GM12878 (cell line): ENCODE measurements around the gene MKRN1. TPM values are rescaled to one million over a fixed set of nuclear protein-coding genes. Genes with fewer than 3 reads are reported as not detected.

Source experiments
- ATAC-seq: fragments of 200-7000 bp; cut with Tn5 transposase; 3 replicates; pipeline ENCODE4 v1.9.1; 2020; ENCODE audit warnings: mild to moderate bottlenecking, moderate library complexity
- BruUV-seq: library from RNA; stranded (reverse); fragments of 400-500 nt; replicated peaks from 2 replicates; lab custom pipeline; 2021; lab: Mats Ljungman, UMichigan
- CTCF ChIA-PET: fragments of 300-600 bp; sonication (Branson Sonifier 250); formaldehyde crosslinking; extraction: SDS; loops from one replicate; lab custom pipeline; 2021; ENCODE audit warnings: inconsistent platforms; lab: Yijun Ruan, JAX
- POLR2A ChIA-PET: fragments of 350-600 bp; formaldehyde crosslinking; extraction: SDS; loops from one replicate; lab custom pipeline; 2021; ENCODE audit warnings: inconsistent platforms; lab: Charles Lee
- RAD21 ChIA-PET: fragments of 300-600 bp; sonication (Branson Sonifier 250); formaldehyde crosslinking; loops from one replicate; lab custom pipeline; 2023; ENCODE audit warnings: antibody characterized with exemption; ENCODE audit not compliant: unreplicated experiment; lab: Charles Lee
- SMC1A ChIA-PET: fragments of 300-600 bp; sonication (Branson Sonifier 250); formaldehyde crosslinking; loops from one replicate; lab custom pipeline; 2023; ENCODE audit not compliant: unreplicated experiment, uncharacterized antibody; lab: Charles Lee
- DNase-seq: peaks from one replicate; pipeline ENCODE4 v3.0.0-alpha.2; 2011; ENCODE audit warnings: low read depth, low spot score
- FAIRE-seq: peaks from 3 replicates; lab custom pipeline; 2011; peaks lifted over from hg19 to GRCh38; lab: Jason Lieb, UNC
- H2AFZ ChIP-seq: 2 replicates; pipeline ENCODE4 v1.6.0; 2011; ENCODE audit warnings: low read depth, low read length, control low read depth; ENCODE audit not compliant: control insufficient read depth
- H3K27ac ChIP-seq: 2 replicates; pipeline ENCODE4 v1.5.1; 2011; ENCODE audit warnings: control low read depth; ENCODE audit not compliant: control insufficient read depth, insufficient read depth
- H3K27me3 ChIP-seq, 2 experiments: replicated peaks in 1 of 2; 2 replicates each; pipeline versions ENCODE4 v1.6.0 to v1.6.1; 2011; ENCODE audit warnings: low read length in 1 of 2; ENCODE audit not compliant: control insufficient read depth in 2 of 2, insufficient read depth in 2 of 2
- H3K36me3 ChIP-seq, 2 experiments: 2 replicates each; pipeline ENCODE4 v1.5.1; 2011; ENCODE audit warnings: low read length in 1 of 2; ENCODE audit not compliant: control insufficient read depth in 2 of 2, insufficient read depth in 2 of 2
- H3K4me1 ChIP-seq: 2 replicates; pipeline ENCODE4 v1.6.1; 2011; ENCODE audit warnings: mild to moderate bottlenecking, low read length, moderate library complexity, mixed read lengths; ENCODE audit not compliant: control insufficient read depth, insufficient read depth
- H3K4me2 ChIP-seq: 2 replicates; pipeline ENCODE4 v1.6.0; 2011; ENCODE audit warnings: control low read depth; ENCODE audit not compliant: control insufficient read depth, insufficient read depth
- H3K4me3 ChIP-seq: fragments of 200-600 bp; sonication (generic); 2 replicates; pipeline ENCODE4 v1.5.1; 2016
- H3K79me2 ChIP-seq: 2 replicates; pipeline ENCODE4 v1.6.0; 2011; ENCODE audit warnings: low read length; ENCODE audit not compliant: control insufficient read depth, insufficient read depth
- H3K9ac ChIP-seq: 2 replicates; pipeline ENCODE4 v1.8.0; 2011; ENCODE audit warnings: low read length, control low read depth, mixed read lengths; ENCODE audit not compliant: control insufficient read depth, insufficient read depth
- H3K9me3 ChIP-seq: replicated peaks from 3 replicates; pipeline ENCODE4 v1.5.1; 2011; ENCODE audit warnings: mild to moderate bottlenecking, low read length; ENCODE audit not compliant: control insufficient read depth, insufficient read depth
- H4K20me1 ChIP-seq: 2 replicates; pipeline ENCODE4 v1.6.0; 2011; ENCODE audit not compliant: control insufficient read depth, insufficient read depth
- CBX3 ChIP-seq: fragments of 200-600 bp; sonication (generic); IDR thresholded peaks from 2 replicates; pipeline ENCODE4 v1.6.1; 2016; ENCODE audit warnings: low read depth, borderline replicate concordance
- IRF4 ChIP-seq: IDR thresholded peaks from 2 replicates; pipeline ENCODE4 v1.6.1; 2011; ENCODE audit warnings: low read depth, low read length
- LARP7 ChIP-seq: fragments of 450-650 bp; IDR thresholded peaks from 2 replicates; pipeline ENCODE4 v1.6.1; 2017; ENCODE audit warnings: mild to moderate bottlenecking
- NRF1 ChIP-seq: conservative IDR thresholded peaks from 2 replicates; pipeline ENCODE4 v1.6.1; 2011; ENCODE audit warnings: mild to moderate bottlenecking, low read depth, low read length, improper control_type of control experiment
- PKNOX1 ChIP-seq: fragments of 450-650 bp; IDR thresholded peaks from 2 replicates; pipeline ENCODE4 v1.6.1; 2016; ENCODE audit warnings: mild to moderate bottlenecking
- POLR2A ChIP-seq: IDR thresholded peaks from 2 replicates; pipeline ENCODE4 v1.6.1; 2011; ENCODE audit warnings: low read depth, mild to moderate bottlenecking, low read length
- REST ChIP-seq: IDR thresholded peaks from 2 replicates; pipeline ENCODE4 v1.6.1; 2012; ENCODE audit warnings: mild to moderate bottlenecking, low read depth, low read length
- SUPT20H ChIP-seq: IDR thresholded peaks from 2 replicates; pipeline ENCODE4 v1.6.1; 2011; ENCODE audit warnings: low read depth, mild to moderate bottlenecking, low read length, moderate library complexity, borderline replicate concordance; ENCODE audit not compliant: control insufficient read depth
- TARDBP ChIP-seq: IDR thresholded peaks from 2 replicates; pipeline ENCODE4 v1.6.1; 2016; ENCODE audit warnings: borderline replicate concordance
- TBL1XR1 ChIP-seq: IDR thresholded peaks from 2 replicates; pipeline ENCODE4 v1.6.1; 2012; ENCODE audit warnings: low read depth, low read length, improper control_type of control experiment
- ZNF384 ChIP-seq: IDR thresholded peaks from 2 replicates; pipeline ENCODE4 v1.6.1; 2012; ENCODE audit warnings: low read depth, mild to moderate bottlenecking, low read length, improper control_type of control experiment, borderline replicate concordance
- WGBS: methylation state at CpG from one replicate; pipeline ENCODE4 v1.1.6; 2016; ENCODE audit warnings: low lambda C conversion rate; ENCODE audit not compliant: insufficient replicate concordance, insufficient coverage; ENCODE audit errors: missing lambda C conversion rate; 5-methylcytosine and 5-hydroxymethylcytosine counted together
- in situ Hi-C: fragments of 300-500 bp; cut with MboI; formaldehyde crosslinking; loops from 9 replicates; pipeline ENCODE4 v1.14.3; 2018; ENCODE audit warnings: mixed read lengths
- intact Hi-C: fragments of 100-400 bp; cut with micrococcal nuclease; formaldehyde crosslinking; loops from one replicate; pipeline ENCODE4 v1.14.2; 2022; ENCODE audit not compliant: unreplicated experiment
- polyA plus RNA-seq, 11 experiments: library from polyadenylated mRNA; depleted of rRNA in 4 of 11; unstranded in 6 of 11; stranded (reverse) in 5 of 11; fragments of >200 nt; fragmentation: Nextera tagmentation in 4 of 11; fragmentation: Illumina TruSeq in 1 of 11; extraction: Ambion mirVana in 4 of 11; extraction: Trizol in 1 of 11; gene quantifications; 1 replicate in 1 of 11; 2 replicates in 10 of 11; pipeline versions ENCODE4 v1.2.1 to v1.2.3, GENCODE V29; 2011 to 2016; ENCODE audit warnings: inconsistent platforms in 2 of 11, missing spikeins in 2 of 11, low read depth in 1 of 11
- total RNA-seq, 4 experiments: library from RNA; depleted of rRNA in 3 of 4; stranded (reverse); fragments of >200 nt in 3 of 4; fragmentation: Illumina TruSeq in 1 of 4; extraction: Trizol in 1 of 4; gene quantifications; 2 replicates each; pipeline versions ENCODE4 v1.2.1 to v1.2.3, GENCODE V29; 2013 to 2021
- TF ChIP-seq, protein P1 (sequence below): fragments of 450-650 bp; IDR thresholded peaks from 2 replicates; pipeline ENCODE4 v1.6.1; 2017; ENCODE audit warnings: mild to moderate bottlenecking
- TF ChIP-seq, protein P2 (sequence below): IDR thresholded peaks from 2 replicates; pipeline ENCODE4 v1.6.1; 2012; ENCODE audit warnings: improper control_type of control experiment, low read depth, low read length; ENCODE audit not compliant: insufficient replicate concordance

The MKRN1 gene
- total and polyA plus RNA-seq, 10 of the 15 experiments (the other 5 are each of a cell fraction or from before 2014, with no cell fraction given), result 19.1 to 61.3 (median 50.6) TPM

DNA sequence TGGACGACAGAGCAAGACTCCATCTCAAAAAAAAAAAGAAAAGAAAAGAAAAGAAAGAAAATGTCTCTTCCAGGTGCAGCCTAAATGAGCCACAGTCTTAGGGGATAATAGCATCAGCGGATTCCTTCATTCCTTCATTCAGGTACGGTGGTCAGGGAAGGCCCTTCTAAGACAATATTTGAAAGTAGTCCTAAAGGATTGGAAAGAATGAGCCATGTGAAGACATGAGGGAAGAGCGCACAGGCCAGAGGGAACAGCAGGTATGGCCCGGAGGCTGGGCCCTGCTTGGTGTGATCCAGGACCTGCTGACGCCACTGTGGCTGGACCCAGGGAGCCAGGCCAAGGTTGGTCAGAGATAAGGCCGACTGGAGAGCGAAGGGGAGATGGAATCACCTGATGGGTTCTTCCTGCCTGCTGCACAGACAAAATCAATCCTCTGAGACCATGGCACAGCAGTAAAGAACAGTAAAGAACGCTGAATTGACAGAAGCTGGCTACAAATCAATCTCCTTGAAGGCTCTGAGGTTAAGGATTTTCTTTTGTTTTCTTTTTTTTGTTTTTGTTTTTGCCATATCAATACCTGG lies 16.3 kb upstream of the MKRN1 start:
- Histone ChIP-seq H3K4me2 (no peak overlapping the region), H3K27ac (no peak overlapping the region), H4K20me1 (no peaks in the 10 kb centered on the region), H3K9ac (no peak overlapping the region), H3K79me2 (no peaks in the 10 kb centered on the region), H2AFZ (no peak overlapping the region), H3K4me3 (no peak overlapping the region), H3K4me1 (no peaks in the 10 kb centered on the region), H3K27me3 (no peaks in the 10 kb centered on the region), H3K36me3 (no peaks in the 10 kb centered on the region), H3K9me3 (no peaks in the 10 kb centered on the region)
- WGBS, result 74% methylated on average over 8 of the region's 9 CpGs
- intact Hi-C loops, result no loop called here
- ATAC-seq (no peak), DNase-seq (no peak), FAIRE-seq (no peak)
- BruUV-seq, result no TSS peak
- ChIA-PET CTCF (interaction anchor here (5.4 kb wide), 1 partner anchor 19 kb away, joined by 67 read pairs; no protein-coding TSS in a partner anchor), SMC1A (interaction anchor here (1.0 kb wide), 1 partner anchor 18 kb away, joined by 3 read pairs; no protein-coding TSS in a partner anchor), RAD21 (no interaction called here), POLR2A (no interaction called here)
- in situ Hi-C loops, result no loop called here
- TF ChIP-seq LARP7, result no peak
- no peak for TF ChIP-seq TBL1XR1
- TF ChIP-seq SUPT20H, result no peak
- no peak for TF ChIP-seq TARDBP
- TF ChIP-seq CBX3, result no peak
- TF ChIP-seq REST, result no peak
- no peak for TF ChIP-seq ZNF384
- TF ChIP-seq, protein P1, sequence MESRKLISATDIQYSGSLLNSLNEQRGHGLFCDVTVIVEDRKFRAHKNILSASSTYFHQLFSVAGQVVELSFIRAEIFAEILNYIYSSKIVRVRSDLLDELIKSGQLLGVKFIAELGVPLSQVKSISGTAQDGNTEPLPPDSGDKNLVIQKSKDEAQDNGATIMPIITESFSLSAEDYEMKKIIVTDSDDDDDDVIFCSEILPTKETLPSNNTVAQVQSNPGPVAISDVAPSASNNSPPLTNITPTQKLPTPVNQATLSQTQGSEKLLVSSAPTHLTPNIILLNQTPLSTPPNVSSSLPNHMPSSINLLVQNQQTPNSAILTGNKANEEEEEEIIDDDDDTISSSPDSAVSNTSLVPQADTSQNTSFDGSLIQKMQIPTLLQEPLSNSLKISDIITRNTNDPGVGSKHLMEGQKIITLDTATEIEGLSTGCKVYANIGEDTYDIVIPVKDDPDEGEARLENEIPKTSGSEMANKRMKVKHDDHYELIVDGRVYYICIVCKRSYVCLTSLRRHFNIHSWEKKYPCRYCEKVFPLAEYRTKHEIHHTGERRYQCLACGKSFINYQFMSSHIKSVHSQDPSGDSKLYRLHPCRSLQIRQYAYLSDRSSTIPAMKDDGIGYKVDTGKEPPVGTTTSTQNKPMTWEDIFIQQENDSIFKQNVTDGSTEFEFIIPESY, result no peak
- no peak for TF ChIP-seq PKNOX1
- TF ChIP-seq, protein P2, sequence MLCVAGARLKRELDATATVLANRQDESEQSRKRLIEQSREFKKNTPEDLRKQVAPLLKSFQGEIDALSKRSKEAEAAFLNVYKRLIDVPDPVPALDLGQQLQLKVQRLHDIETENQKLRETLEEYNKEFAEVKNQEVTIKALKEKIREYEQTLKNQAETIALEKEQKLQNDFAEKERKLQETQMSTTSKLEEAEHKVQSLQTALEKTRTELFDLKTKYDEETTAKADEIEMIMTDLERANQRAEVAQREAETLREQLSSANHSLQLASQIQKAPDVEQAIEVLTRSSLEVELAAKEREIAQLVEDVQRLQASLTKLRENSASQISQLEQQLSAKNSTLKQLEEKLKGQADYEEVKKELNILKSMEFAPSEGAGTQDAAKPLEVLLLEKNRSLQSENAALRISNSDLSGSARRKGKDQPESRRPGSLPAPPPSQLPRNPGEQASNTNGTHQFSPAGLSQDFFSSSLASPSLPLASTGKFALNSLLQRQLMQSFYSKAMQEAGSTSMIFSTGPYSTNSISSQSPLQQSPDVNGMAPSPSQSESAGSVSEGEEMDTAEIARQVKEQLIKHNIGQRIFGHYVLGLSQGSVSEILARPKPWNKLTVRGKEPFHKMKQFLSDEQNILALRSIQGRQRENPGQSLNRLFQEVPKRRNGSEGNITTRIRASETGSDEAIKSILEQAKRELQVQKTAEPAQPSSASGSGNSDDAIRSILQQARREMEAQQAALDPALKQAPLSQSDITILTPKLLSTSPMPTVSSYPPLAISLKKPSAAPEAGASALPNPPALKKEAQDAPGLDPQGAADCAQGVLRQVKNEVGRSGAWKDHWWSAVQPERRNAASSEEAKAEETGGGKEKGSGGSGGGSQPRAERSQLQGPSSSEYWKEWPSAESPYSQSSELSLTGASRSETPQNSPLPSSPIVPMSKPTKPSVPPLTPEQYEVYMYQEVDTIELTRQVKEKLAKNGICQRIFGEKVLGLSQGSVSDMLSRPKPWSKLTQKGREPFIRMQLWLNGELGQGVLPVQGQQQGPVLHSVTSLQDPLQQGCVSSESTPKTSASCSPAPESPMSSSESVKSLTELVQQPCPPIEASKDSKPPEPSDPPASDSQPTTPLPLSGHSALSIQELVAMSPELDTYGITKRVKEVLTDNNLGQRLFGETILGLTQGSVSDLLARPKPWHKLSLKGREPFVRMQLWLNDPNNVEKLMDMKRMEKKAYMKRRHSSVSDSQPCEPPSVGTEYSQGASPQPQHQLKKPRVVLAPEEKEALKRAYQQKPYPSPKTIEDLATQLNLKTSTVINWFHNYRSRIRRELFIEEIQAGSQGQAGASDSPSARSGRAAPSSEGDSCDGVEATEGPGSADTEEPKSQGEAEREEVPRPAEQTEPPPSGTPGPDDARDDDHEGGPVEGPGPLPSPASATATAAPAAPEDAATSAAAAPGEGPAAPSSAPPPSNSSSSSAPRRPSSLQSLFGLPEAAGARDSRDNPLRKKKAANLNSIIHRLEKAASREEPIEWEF, result no peak
- no peak for TF ChIP-seq NRF1
- no peak for TF ChIP-seq IRF4
- TF ChIP-seq POLR2A, result no peak
